Measurements from ENCODE around the gene TIMM23B. TPM values are rescaled to one million over a fixed set of nuclear protein-coding genes. Genes with fewer than 3 reads are reported as not detected.

The TIMM23B gene
- 5.5 and 17.2 TPM in 2 replicates for total RNA-seq

GRCh38 chr10:49941447-49942338, at the start of gene TIMM23B, which contains the start of gene PARG:
TIMM23B (plus strand) TSS chr10:49942053; CDS start chr10:49942195, 142 bp downstream.
PARG (minus strand) TSS chr10:49942027; CDS start chr10:49941725, 302 bp downstream.

GRCh38 chr10:49988376-49988775, 46.5 kb downstream of the TIMM23B start, which contains the start of gene AGAP6:
AGAP6 (plus strand) TSS chr10:49988406; CDS start chr10:49988716, 310 bp downstream.

Other genes with a start within 250 kb of the TIMM23B start
- gene OGDHL, start 179.7 kb upstream of the TIMM23B start, total RNA-seq = 0.16 and 0.25 TPM in 2 replicates
- gene PARG, start within 50 bp of the TIMM23B start, total RNA-seq = 18.1 and 44.1 TPM in 2 replicates
- gene AGAP6, start 46.4 kb downstream of the TIMM23B start, total RNA-seq = 1.1 and 4.0 TPM in 2 replicates
- gene WASHC2A, start 125.9 kb downstream of the TIMM23B start, total RNA-seq = 32.7 and 62.1 TPM in 2 replicates

Data from bladder microvascular endothelial cell (primary cell).